Measurements from ENCODE around the gene RRP36.
"Not testable (repeated sequence)": the region's sequence is repeated elsewhere in the genome, so short reads cannot be mapped to it uniquely, and the experiment has no call there.

Gene RRP36, protein sequence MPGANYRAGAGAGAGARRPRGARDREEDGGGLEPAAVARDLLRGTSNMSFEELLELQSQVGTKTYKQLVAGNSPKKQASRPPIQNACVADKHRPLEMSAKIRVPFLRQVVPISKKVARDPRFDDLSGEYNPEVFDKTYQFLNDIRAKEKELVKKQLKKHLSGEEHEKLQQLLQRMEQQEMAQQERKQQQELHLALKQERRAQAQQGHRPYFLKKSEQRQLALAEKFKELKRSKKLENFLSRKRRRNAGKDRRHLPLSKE

DNA sequence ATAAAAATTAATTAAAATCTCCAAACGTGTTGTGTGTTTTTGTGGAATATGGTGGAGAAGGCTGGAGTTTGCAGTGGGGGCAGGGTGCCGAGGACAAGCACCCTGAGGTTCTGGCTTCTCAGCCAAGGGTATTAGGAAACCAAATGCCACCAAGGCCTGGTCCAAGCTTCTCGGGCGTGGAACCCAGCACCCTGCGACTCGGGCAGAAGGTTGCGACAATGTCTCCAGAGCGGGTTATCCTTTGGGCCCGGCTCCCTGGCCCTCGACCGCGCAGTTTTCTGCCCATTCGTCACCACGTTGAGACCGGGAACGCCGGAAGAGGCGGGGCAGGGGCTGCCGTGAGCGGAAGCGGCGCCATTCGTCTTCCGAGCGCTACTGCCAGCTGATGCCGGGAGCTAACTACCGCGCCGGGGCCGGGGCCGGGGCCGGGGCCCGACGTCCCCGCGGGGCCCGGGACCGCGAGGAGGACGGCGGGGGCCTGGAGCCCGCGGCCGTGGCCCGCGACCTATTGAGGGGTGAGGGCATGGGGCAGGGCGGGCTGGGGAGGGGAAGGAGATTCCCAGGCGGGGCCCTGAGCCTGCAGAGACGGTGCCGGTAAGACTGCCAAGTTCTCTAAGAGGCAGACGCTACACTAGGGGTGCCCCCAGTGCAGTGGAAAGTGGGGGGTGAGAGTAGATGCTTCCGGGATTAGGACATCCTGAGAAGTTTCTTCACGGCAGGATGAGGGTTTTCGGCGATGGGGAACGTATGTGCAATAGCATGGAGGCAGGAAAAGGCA lies at the start of gene RRP36:
TSS of gene RRP36 (plus strand) at position 354 of the 778 bp plus-strand sequence. CDS start at position 386, 32 bp downstream.
- peak; percentile 74 for DNase-seq (ENCODE audit: low read depth)

- DNase-seq (ENCODE audit: low read depth), result no peak
These were observed 49.6 kb upstream of the RRP36 start for GRCh38 chr6:42971746-42972327.

- no peak for DNase-seq (ENCODE audit: low read depth)
These were observed 47.5 kb upstream of the RRP36 start for GRCh38 chr6:42973926-42974325.

GRCh38 chr6:42974919-42975505 lies 46.4 kb upstream of the RRP36 start:
- DNase-seq (ENCODE audit: low read depth), result no peak

DNA sequence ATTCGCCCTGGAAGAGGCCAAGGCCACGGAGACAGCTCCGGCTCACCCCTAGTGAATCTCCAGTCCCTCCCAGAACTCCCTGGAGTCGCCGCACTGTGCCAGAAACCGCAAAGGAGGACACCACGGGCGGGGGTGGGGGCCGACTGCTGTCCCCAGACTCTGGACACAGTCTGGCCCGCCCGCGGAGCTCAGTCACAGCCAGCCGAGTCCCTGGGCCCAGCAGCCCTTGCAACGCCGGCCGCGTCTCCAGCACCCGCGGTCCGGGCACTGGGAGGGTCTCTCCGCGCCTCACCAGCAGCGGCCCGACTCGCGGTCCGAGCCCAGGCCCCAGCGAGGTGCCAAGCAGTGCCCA lies 43.0 kb upstream of the RRP36 start:
- no peak for DNase-seq (ENCODE audit: low read depth)

DNA sequence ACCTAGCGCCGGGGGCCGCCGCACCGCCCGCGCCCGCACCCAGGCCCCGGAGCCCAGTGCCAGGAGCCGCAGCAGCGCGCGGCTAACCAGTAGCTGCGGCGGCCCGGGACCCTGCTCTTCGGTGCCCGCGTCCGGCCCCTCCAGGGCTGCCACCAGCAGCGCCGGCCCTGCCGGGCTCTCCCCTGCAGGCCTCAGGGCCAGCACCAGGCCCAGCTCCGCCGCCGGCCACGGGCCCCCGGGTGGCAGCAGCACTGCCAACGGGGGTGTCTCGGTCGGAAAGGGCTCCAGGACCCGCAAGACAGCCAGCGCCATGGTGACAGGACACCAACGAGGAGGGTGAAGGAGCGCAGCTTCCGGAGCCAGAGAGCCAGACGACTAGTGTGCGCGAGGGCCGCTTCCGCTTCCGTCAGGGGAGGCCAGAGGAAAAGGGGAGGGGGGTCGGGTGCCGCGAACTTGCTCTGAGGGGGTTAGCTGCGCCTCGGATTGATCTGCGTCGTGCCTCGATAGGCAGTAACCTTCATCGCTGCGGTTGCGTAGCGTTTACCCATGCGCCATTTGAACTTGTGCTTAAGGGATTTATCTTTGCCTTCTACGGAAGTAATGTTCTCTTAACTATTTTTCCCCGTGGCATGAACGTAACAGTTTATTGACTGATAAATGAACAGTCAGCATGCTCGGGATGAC lies 42.4 kb upstream of the RRP36 start, which contains the start of gene PEX6:
TSS of gene PEX6 (minus strand) at position 343 of the 684 bp plus-strand sequence. CDS start at position 312, 31 bp downstream.
- peak; percentile 80 for DNase-seq (ENCODE audit: low read depth)

DNA sequence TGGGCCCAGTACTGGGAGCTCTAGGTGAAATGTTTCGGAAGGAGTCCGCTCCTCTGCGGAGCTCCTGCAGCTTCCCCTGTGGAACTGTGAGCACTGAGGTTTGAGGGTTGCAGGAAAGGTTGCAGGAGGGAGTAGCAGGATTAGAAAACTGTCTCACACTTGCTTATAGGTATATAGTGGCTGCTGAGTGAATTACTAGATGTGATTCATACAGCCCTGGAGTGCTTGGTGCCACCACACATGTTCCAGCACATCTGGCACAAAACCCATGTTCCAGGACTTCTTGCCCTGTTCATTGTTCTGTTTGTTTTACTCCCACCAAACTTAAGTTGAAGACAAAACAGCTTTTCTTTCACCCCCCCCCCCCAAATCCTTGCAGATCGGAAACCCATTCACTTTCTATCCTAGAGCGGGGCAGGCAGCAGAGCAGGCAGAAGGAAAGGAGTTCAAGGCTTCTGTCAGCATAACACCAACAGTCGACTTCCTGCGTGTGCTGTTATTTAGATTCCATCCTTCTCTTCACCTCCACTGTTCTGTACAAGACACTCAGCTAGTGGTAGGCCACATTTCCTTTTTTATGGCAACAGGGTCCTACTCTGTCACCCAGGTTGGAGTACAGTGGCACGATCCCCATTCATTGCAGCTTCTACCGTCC lies 41.8 kb upstream of the RRP36 start:
- DNase-seq (ENCODE audit: low read depth), result peak; percentile 18

DNA sequence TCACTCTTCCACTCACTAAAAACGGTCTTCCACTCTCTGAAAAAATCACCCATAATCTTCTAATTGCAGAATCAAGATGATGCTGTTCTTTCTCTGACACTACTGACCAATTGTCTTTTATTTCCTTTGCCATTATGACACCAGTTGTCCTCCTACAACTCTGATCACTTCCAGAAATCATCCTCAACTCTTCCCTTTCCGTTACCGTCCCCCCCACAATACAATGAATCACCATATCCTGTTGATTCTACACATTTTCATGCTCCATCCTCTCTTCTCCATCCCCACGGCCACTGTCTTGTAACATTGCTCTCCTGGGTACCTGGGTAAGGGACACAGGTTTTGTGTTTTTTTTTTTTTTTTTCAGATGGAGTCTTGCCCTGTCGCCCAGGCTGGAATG lies 39.6 kb upstream of the RRP36 start:
- no peak for DNase-seq (ENCODE audit: low read depth)

DNA sequence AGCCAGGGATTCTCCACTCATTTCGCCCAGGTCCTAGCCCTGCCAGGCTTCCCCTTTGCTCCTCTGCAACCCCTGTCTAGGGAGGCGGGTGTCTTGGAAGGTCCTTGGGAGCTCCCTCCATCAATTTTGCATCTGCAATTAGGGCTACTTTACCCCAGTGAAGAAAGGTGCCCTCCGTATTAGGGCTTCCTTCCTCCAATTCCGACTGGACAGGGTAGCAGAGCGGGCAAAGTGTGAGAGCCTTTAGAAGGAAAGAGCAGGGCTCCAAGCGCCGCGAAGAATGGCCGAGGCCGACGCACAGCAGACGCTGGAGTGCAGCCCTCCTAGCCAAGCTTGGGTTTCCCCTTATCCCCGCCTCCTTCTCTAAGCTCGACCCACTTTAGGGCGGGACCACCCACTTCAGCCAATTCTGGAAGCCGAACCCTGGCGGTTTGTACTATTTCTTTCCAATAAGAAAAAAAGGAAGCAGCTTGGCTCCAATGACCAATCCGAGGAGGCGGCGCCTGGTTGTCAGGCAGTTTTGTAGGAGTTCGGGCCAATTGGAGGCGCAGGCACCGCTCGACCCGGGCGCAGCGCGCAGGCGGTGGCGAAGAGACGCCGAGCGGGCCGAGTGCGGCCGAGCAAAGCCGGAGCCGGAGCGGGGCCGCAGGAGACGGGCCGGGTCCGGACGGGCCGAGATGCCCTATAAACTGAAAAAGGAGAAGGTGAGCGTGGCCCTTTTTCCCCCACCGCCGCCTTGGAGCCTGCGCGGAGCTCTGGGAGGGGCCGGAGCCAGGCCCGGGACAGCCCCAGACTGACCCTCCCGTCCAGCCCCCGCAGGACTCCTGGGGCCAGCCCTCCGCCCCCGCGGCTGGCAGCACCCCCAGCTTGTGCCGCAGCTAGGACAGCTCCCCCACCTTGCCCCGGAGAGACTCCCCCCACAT lies 37.2 kb upstream of the RRP36 start, which contains the start of gene PPP2R5D:
TSS of gene PPP2R5D (plus strand) at position 570 of the 923 bp plus-strand sequence. CDS start at position 678, 108 bp downstream.
- peak; percentile 97 for DNase-seq (ENCODE audit: low read depth)

GRCh38 chr6:42984924-42985475 lies 36.4 kb upstream of the RRP36 start:
- DNase-seq (ENCODE audit: low read depth), result no peak

GRCh38 chr6:42987533-42988451 lies 33.6 kb upstream of the RRP36 start:
- no peak for DNase-seq (ENCODE audit: low read depth)

- peak; percentile 52 for DNase-seq (ENCODE audit: low read depth)
These were observed 32.9 kb upstream of the RRP36 start for GRCh38 chr6:42988486-42989020.

DNA sequence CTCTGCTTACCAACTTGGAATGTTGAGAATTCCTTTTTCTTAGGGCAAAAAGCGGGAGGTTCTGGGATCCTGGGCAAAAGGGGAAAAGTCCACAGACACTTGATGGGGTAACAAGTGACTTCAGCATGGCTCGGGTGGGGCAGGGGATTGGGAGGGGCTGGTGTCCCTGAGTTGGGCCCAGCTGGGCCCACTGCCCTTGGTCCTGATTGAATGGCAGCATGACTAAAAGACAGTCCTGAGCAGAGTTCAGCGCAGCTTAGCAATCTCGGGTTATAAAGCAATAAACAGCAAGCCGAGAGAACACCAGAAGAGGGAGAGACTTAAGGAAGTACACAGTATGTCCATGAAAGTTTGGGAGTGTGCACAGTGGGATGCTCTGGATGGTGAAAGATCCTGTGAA lies 31.5 kb upstream of the RRP36 start:
- DNase-seq (ENCODE audit: low read depth), result no peak

GRCh38 chr6:42993445-42993844 lies 28.0 kb upstream of the RRP36 start:
- DNase-seq (ENCODE audit: low read depth), result no peak

DNA sequence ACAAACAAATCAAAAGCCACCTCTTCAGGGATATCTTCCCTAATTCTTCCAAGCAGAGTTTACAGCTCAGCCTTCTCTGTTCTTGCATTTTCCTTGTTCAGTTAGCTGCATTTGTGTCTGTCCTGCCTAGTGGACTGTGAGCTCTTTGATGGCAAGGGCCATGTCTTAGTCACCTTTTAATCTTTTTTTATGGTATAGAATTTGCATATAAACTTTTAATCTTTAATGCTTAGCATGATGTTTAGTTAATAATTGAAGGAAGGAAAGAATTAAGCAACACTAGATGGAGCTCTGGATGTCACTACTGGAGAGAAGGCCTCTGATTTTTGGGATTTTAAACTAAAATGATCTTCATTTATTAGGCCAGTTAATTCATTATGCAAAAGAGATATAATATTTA lies 24.9 kb upstream of the RRP36 start:
- no peak for DNase-seq (ENCODE audit: low read depth)

DNA sequence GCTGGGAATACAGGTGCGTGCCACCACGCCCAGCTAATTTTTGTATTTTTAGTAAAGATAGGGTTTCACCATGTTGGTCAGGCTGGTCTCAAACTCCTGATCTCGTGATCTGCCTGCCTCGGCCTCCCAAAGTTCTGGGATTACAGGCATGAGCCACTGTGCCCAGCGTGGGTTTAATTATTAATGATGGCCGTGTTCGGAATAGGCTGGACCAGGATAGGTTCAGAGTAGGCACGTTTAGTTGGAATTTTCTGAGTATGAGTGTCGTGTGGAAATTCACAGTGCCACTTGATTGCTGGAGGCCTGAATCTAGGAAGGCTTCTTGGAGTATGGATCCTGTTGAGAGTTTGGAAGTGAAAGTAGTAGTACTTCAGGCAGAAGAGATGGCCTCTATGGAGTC lies 23.2 kb upstream of the RRP36 start:
- not testable (repeated sequence) for DNase-seq (ENCODE audit: low read depth)

- no peak for DNase-seq (ENCODE audit: low read depth)
These were observed 19.6 kb upstream of the RRP36 start for GRCh38 chr6:43001843-43002242.

DNA sequence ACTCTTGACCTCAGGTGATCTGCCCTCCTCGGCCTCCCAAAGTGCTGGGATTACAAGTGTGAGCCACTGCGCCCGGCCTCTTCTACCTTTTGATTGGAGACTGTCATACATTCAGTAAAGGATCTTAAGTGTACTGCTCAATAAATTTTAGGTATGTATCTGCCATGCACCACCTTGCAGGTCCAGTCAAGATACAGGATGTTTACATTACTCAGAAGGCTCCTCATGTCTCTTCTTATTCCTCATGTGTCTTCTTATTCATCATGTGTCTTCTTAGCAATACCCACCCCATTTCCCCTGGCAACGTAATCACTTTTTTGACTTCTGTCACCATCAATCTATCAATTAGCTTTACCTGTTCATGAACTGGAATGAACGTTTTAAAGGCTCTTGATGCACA lies 15.6 kb upstream of the RRP36 start:
- DNase-seq (ENCODE audit: low read depth), result no peak

DNA sequence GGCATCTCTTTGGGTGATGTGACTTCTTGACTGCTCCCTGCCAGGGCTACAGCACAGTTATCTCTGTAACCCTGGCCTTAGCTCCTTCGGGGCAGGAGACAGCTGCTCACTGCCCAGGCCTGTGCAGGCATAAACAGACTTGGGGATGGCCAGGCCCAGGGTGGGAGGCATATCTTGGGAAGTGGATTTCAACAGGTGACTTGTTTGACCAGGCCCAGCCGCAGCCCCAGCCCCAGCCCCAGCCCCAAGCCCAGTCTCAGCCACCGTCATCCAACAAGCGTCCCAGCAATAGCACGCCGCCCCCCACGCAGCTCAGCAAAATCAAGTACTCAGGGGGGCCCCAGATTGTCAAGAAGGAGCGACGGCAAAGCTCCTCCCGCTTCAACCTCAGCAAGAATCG lies 15.2 kb upstream of the RRP36 start:
- no peak for DNase-seq (ENCODE audit: low read depth)
